H9 (cell line): Measurements from ENCODE around the gene PAX1. TPM values are rescaled to one million over a fixed set of nuclear protein-coding genes. Genes with fewer than 3 reads are reported as not detected.

Experiments used
- DNase-seq: peaks from one replicate; pipeline ENCODE4 v3.0.0-alpha.2; 2017
- H2AFZ ChIP-seq: one replicate; pipeline ENCODE4 v1.6.1; 2013; ENCODE audit warnings: mild to moderate bottlenecking, low read length, control low read depth, moderate library complexity
- H2AK5ac ChIP-seq: 2 replicates; pipeline ENCODE4 v1.6.1; 2013; ENCODE audit warnings: low read length, control low read depth, mixed read lengths; ENCODE audit not compliant: insufficient read length
- H2BK120ac ChIP-seq: one replicate; pipeline ENCODE4 v1.6.1; 2013; ENCODE audit warnings: low read depth, mild to moderate bottlenecking, low read length, control low read depth, inconsistent platforms; ENCODE audit not compliant: poor library complexity, severe bottlenecking
- H2BK12ac ChIP-seq: 2 replicates; pipeline ENCODE4 v1.6.1; 2013; ENCODE audit warnings: low read length, control low read depth, mixed read lengths, low read depth; ENCODE audit not compliant: insufficient read length
- H2BK15ac ChIP-seq: 2 replicates; pipeline ENCODE4 v1.6.1; 2013; ENCODE audit warnings: low read depth, low read length, control low read depth
- H2BK20ac ChIP-seq: one replicate; pipeline ENCODE4 v1.6.1; 2013; ENCODE audit warnings: low read depth, mild to moderate bottlenecking, low read length, control low read depth, inconsistent platforms; ENCODE audit not compliant: poor library complexity, severe bottlenecking
- H2BK5ac ChIP-seq: 2 replicates; pipeline ENCODE4 v1.6.1; 2013; ENCODE audit warnings: low read length, control low read depth, mixed read lengths; ENCODE audit not compliant: insufficient read length
- H3K14ac ChIP-seq: 2 replicates; pipeline ENCODE4 v1.6.1; 2013; ENCODE audit warnings: low read length, control low read depth; ENCODE audit not compliant: insufficient read depth
- H3K18ac ChIP-seq: 2 replicates; pipeline ENCODE4 v1.6.1; 2013; ENCODE audit warnings: low read depth, mild to moderate bottlenecking, mixed read lengths, low read length, control low read depth; ENCODE audit not compliant: insufficient read length
- H3K23ac ChIP-seq: 2 replicates; pipeline ENCODE4 v1.6.1; 2013; ENCODE audit warnings: low read length, control low read depth, mixed read lengths, low read depth; ENCODE audit not compliant: insufficient read length
- H3K23me2 ChIP-seq: 2 replicates; pipeline ENCODE4 v1.6.1; 2013; ENCODE audit warnings: low read depth, mild to moderate bottlenecking, mixed read lengths, low read length, control low read depth; ENCODE audit not compliant: insufficient read length, poor library complexity, severe bottlenecking
- H3K27ac ChIP-seq: 2 replicates; pipeline ENCODE4 v1.5.1; 2013; ENCODE audit warnings: low read length, control low read depth, mixed read lengths, low read depth; ENCODE audit not compliant: insufficient read length
- H3K27me3 ChIP-seq: 2 replicates; pipeline ENCODE4 v1.6.1; 2013; ENCODE audit warnings: low read length, control low read depth, inconsistent platforms; ENCODE audit not compliant: insufficient read depth
- H3K4ac ChIP-seq: 2 replicates; pipeline ENCODE4 v1.6.1; 2013; ENCODE audit warnings: low read depth, mild to moderate bottlenecking, control low read depth, inconsistent platforms, low read length, moderate library complexity
- H3K4me1 ChIP-seq: 2 replicates; pipeline ENCODE4 v1.6.1; 2013; ENCODE audit warnings: low read length, control low read depth, inconsistent platforms; ENCODE audit not compliant: insufficient read depth
- H3K4me2 ChIP-seq: 2 replicates; pipeline ENCODE4 v1.6.1; 2013; ENCODE audit warnings: low read length, control low read depth, mixed read lengths; ENCODE audit not compliant: insufficient read length, insufficient read depth
- H3K56ac ChIP-seq: 2 replicates; pipeline ENCODE4 v1.6.1; 2013; ENCODE audit warnings: low read depth, mild to moderate bottlenecking, mixed read lengths, low read length, control low read depth; ENCODE audit not compliant: insufficient read length
- H3K79me1 ChIP-seq: 2 replicates; pipeline ENCODE4 v1.6.1; 2013; ENCODE audit warnings: low read depth, mild to moderate bottlenecking, moderate library complexity, low read length, control low read depth, inconsistent platforms; ENCODE audit not compliant: insufficient read depth, poor library complexity, severe bottlenecking
- H3K79me2 ChIP-seq: 2 replicates; pipeline ENCODE4 v1.6.1; 2013; ENCODE audit warnings: low read length, control low read depth, inconsistent platforms; ENCODE audit not compliant: insufficient read depth
- H3K9ac ChIP-seq: 2 replicates; pipeline ENCODE4 v1.6.1; 2013; ENCODE audit warnings: low read length, control low read depth, mixed read lengths; ENCODE audit not compliant: insufficient read length; ENCODE audit errors: extremely low read depth
- H3K9me3 ChIP-seq: one replicate; pipeline ENCODE4 v1.6.1; 2013; ENCODE audit warnings: low read depth, low read length, inconsistent platforms; ENCODE audit not compliant: control insufficient read depth
- H3T11ph ChIP-seq: one replicate; pipeline ENCODE4 v1.6.1; 2013; ENCODE audit warnings: mild to moderate bottlenecking, low read length, control low read depth, inconsistent platforms
- H4K20me1 ChIP-seq: one replicate; pipeline ENCODE4 v1.6.1; 2013; ENCODE audit not compliant: control insufficient read depth, insufficient read length, insufficient read depth
- H4K5ac ChIP-seq: 2 replicates; pipeline ENCODE4 v1.6.1; 2013; ENCODE audit warnings: low read depth, mild to moderate bottlenecking, mixed read lengths, low read length, control low read depth; ENCODE audit not compliant: insufficient read length
- H4K8ac ChIP-seq: replicated peaks from 2 replicates; pipeline ENCODE4 v1.6.1; 2013; ENCODE audit warnings: low read length, control low read depth, mixed read lengths, low read depth; ENCODE audit not compliant: insufficient read length
- H4K91ac ChIP-seq: 2 replicates; pipeline ENCODE4 v1.6.1; 2013; ENCODE audit warnings: low read depth, mild to moderate bottlenecking, moderate library complexity, mixed read lengths, low read length, control low read depth; ENCODE audit not compliant: insufficient read length
- H3K27ac Mint-ChIP-seq, 3 experiments: 2 replicates in 2 of 3; 3 replicates in 1 of 3; pipeline ENCODE4 v1.8.0; 2020 to 2021; ENCODE audit warnings: mixed read lengths in 3 of 3, mild to moderate bottlenecking in 1 of 3, moderate library complexity in 1 of 3
- H3K27me3 Mint-ChIP-seq: 2 replicates; pipeline ENCODE4 v1.8.0; 2021; ENCODE audit warnings: low read depth, mild to moderate bottlenecking, moderate library complexity, mixed read lengths
- H3K36me3 Mint-ChIP-seq, 3 experiments: 2 replicates in 2 of 3; 3 replicates in 1 of 3; pipeline ENCODE4 v1.8.0; 2020 to 2021; ENCODE audit warnings: low read depth in 3 of 3, mixed read lengths in 3 of 3; ENCODE audit not compliant: insufficient read depth in 1 of 3
- H3K4me1 Mint-ChIP-seq, 2 experiments: 2 replicates each; pipeline ENCODE4 v1.8.0; 2020; ENCODE audit warnings: mixed read lengths in 2 of 2
- H3K4me3 Mint-ChIP-seq, 2 experiments: 2 replicates in 1 of 2; 3 replicates in 1 of 2; pipeline ENCODE4 v1.8.0; 2020 to 2021; ENCODE audit warnings: mild to moderate bottlenecking in 2 of 2, mixed read lengths in 2 of 2, moderate library complexity in 1 of 2
- H3K9me3 Mint-ChIP-seq, 2 experiments: 2 replicates in 1 of 2; 3 replicates in 1 of 2; pipeline ENCODE4 v1.8.0; 2020; ENCODE audit warnings: mild to moderate bottlenecking in 2 of 2, mixed read lengths in 2 of 2, moderate library complexity in 1 of 2
- CTCF ChIP-seq: fragments of 200-600 bp; sonication (generic); conservative IDR thresholded peaks from 3 replicates; pipeline ENCODE4 v1.8.0; 2021; ENCODE audit warnings: antibody characterized with exemption, mild to moderate bottlenecking
- WGBS: extraction: QIAGEN DNeasy Blood & Tissue Kit; methylation state at CpG from one replicate; pipeline ENCODE4 v1.1.7; 2013; ENCODE audit warnings: missing lambda C conversion rate, low lambda C conversion rate, mixed read lengths; ENCODE audit not compliant: insufficient read length; ENCODE audit errors: extremely low coverage; 5-methylcytosine and 5-hydroxymethylcytosine counted together
- total RNA-seq: library from RNA; stranded (reverse); gene quantifications from 2 replicates; pipeline ENCODE4 v1.2.1, GENCODE V29; 2021

PAX1 gene
- total RNA-seq, 1 experiment from 2014 or later: not detected

- Histone ChIP-seq H2BK120ac (no peak overlapping the region), H3K23ac (no peak overlapping the region), H3K79me2 (no peaks in the 10 kb centered on the region), H3K9me3 (no peaks in the 10 kb centered on the region), H4K20me1 (no peaks in the 10 kb centered on the region), H3K79me1 (no peaks in the 10 kb centered on the region), H2BK5ac (no peak overlapping the region), H3K18ac (no peak overlapping the region), H2AFZ (no peak overlapping the region), H3K56ac (no peak overlapping the region), H2AK5ac (no peak overlapping the region), H2BK20ac (no peak overlapping the region), H4K8ac (no peak overlapping the region), H3K23me2 (peaks cover 10% of the 10 kb centered on the region), H3T11ph (no peak overlapping the region), H3K4ac (no peak overlapping the region), H3K27me3 (peaks cover 95% of the 10 kb centered on the region), H3K4me1 (peaks cover 8% of the 10 kb centered on the region), H4K91ac (no peak overlapping the region), H3K4me2 (no peak overlapping the region), H4K5ac (no peak overlapping the region), H3K14ac (no peak overlapping the region), H3K9ac (no peak overlapping the region), H3K27ac (no peak overlapping the region), H2BK12ac (no peak overlapping the region), H2BK15ac (no peak overlapping the region)
- Mint-ChIP-seq H3K4me3 (peak overlapping the region in 1 of 2 experiments; percentile 82; a peak in 2 of 5 replicates), H3K4me1 (peaks cover 20 to 39% of the 10 kb centered on the region in 2 experiments), H3K36me3 (no peaks in the 10 kb centered on the region), H3K27me3 (peaks cover 100% of the 10 kb centered on the region), H3K27ac (no peak overlapping the region), H3K9me3 (peaks cover 0 to 4% of the 10 kb centered on the region in 2 experiments; a peak in 1 of 5 replicates)
- no peak for DNase-seq
- WGBS: no CpG with 5 or more reads among the region's 17 CpGs
- TF ChIP-seq CTCF: no peak
Measured at GRCh38 chr20:21712443-21713059, 7.1 kb downstream of the PAX1 start.
